K562 (cell line): Measurements from ENCODE around the gene PCDH9. TPM values are rescaled to one million over a fixed set of nuclear protein-coding genes. Genes with fewer than 3 reads are reported as not detected.

Experiments
- ATAC-seq: fragments of 200-7000 bp; cut with Tn5 transposase; 3 replicates; pipeline ENCODE4 v1.9.1; 2020; ENCODE audit warnings: moderate library complexity
- BruUV-seq: library from RNA; stranded (reverse); fragments of 400-500 nt; replicated peaks from 2 replicates; lab custom pipeline; 2021; lab: Mats Ljungman, UMichigan
- CTCF ChIA-PET: fragments of 300-600 bp; formaldehyde crosslinking; extraction: SDS; loops from one replicate; lab custom pipeline; 2021; ENCODE audit warnings: low intra/inter-chr PET ratio; lab: Yijun Ruan, JAX
- POLR2A ChIA-PET: fragments of 300-600, 350-650 bp; sonication (Branson Sonifier 250); formaldehyde crosslinking; extraction: SDS; loops from one replicate; lab custom pipeline; 2021; ENCODE audit warnings: antibody characterized with exemption, inconsistent platforms; lab: Yijun Ruan, JAX
- DNase-seq, 4 experiments: peaks; one replicate each; pipeline versions ENCODE4 v3.0.0 to v3.0.0-alpha.2; 2011 to 2018; ENCODE audit warnings: low spot score in 3 of 4, mixed read lengths in 3 of 4; ENCODE audit errors: extremely low read depth in 1 of 4
- FAIRE-seq: peaks from 2 replicates; lab custom pipeline; 2011; peaks lifted over from hg19 to GRCh38; lab: Jason Lieb, UNC
- H2AFZ ChIP-seq: 2 replicates; pipeline ENCODE4 v1.6.0; 2011; ENCODE audit warnings: low read depth, low read length, control low read depth, inconsistent platforms
- H3K27ac ChIP-seq: fragments of 200-600 bp; 3 replicates; pipeline ENCODE4 v1.8.0; 2011; ENCODE audit warnings: low read depth, mild to moderate bottlenecking, control low read depth, inconsistent platforms, low read length, moderate library complexity, mixed read lengths; ENCODE audit errors: extremely low read depth
- H3K27me3 ChIP-seq, 2 experiments: fragments of 300-600 bp in 1 of 2; 2 replicates in 1 of 2; 3 replicates in 1 of 2; pipeline versions ENCODE4 v1.6.0 to v1.8.0; 2011; ENCODE audit warnings: inconsistent platforms in 2 of 2, low read length in 2 of 2, mild to moderate bottlenecking in 1 of 2, mixed read lengths in 1 of 2, moderate library complexity in 1 of 2; ENCODE audit not compliant: control insufficient read depth in 2 of 2, insufficient read depth in 2 of 2
- H3K36me3 ChIP-seq: fragments of 300-600 bp; 3 replicates; pipeline ENCODE4 v1.8.0; 2011; ENCODE audit warnings: mild to moderate bottlenecking, low read length, inconsistent platforms; ENCODE audit not compliant: control insufficient read depth, insufficient read depth
- H3K4me1 ChIP-seq, 2 experiments: fragments of 200-600 bp in 1 of 2; replicated peaks in 1 of 2; 2 replicates in 1 of 2; 3 replicates in 1 of 2; pipeline versions ENCODE4 v1.5.1 to v1.8.0; 2011; ENCODE audit warnings: inconsistent platforms in 2 of 2, low read length in 2 of 2, mild to moderate bottlenecking in 1 of 2, mixed read lengths in 1 of 2, moderate library complexity in 1 of 2; ENCODE audit not compliant: control insufficient read depth in 2 of 2, insufficient read depth in 2 of 2
- H3K4me2 ChIP-seq: 2 replicates; pipeline ENCODE4 v1.6.1; 2011; ENCODE audit warnings: low read length, control low read depth, inconsistent platforms, mixed read lengths; ENCODE audit not compliant: insufficient read depth
- H3K4me3 ChIP-seq: fragments of 200-600 bp; sonication (generic), shearing (Covaris generic); 2 replicates; pipeline ENCODE4 v1.5.1; 2016; ENCODE audit warnings: control low read depth, inconsistent platforms
- H3K79me2 ChIP-seq: fragments of 200-600 bp; 3 replicates; pipeline ENCODE4 v1.8.0; 2011; ENCODE audit warnings: low read length, inconsistent platforms; ENCODE audit not compliant: control insufficient read depth, insufficient read depth
- H3K9ac ChIP-seq, 2 experiments: 2 replicates each; pipeline versions ENCODE4 v1.6.0 to v1.6.1; 2011; ENCODE audit warnings: low read depth in 2 of 2, low read length in 2 of 2, control low read depth in 1 of 2, inconsistent platforms in 1 of 2, mild to moderate bottlenecking in 1 of 2, mixed read lengths in 1 of 2; ENCODE audit not compliant: insufficient read depth in 1 of 2
- H3K9me1 ChIP-seq: one replicate; pipeline ENCODE4 v1.6.0; 2011; ENCODE audit warnings: inconsistent platforms, mild to moderate bottlenecking, low read length, moderate library complexity; ENCODE audit not compliant: control insufficient read depth, insufficient read depth
- H3K9me3 ChIP-seq: replicated peaks from 2 replicates; pipeline ENCODE4 v1.5.1; 2011; ENCODE audit warnings: low read depth, low read length, inconsistent platforms; ENCODE audit not compliant: control insufficient read depth, insufficient read depth
- H4K20me1 ChIP-seq: replicated peaks from 2 replicates; pipeline ENCODE4 v1.6.1; 2011; ENCODE audit warnings: low read length, inconsistent platforms, mixed read lengths; ENCODE audit not compliant: control insufficient read depth, insufficient read depth
- ATF2 ChIP-seq: sonication (generic); formaldehyde crosslinking; IDR thresholded peaks from 2 replicates; pipeline ENCODE4 v1.8.1; 2022; ENCODE audit warnings: missing genetic modification reagents
- HCFC1 ChIP-seq: IDR thresholded peaks from 2 replicates; pipeline ENCODE4 v1.6.1; 2012; ENCODE audit warnings: low read depth, low read length, improper control_type of control experiment
- JUN ChIP-seq, 2 experiments: sonication (generic) in 1 of 2; formaldehyde crosslinking in 1 of 2; IDR thresholded peaks; 2 replicates each; pipeline versions ENCODE4 v1.6.1 to v1.8.0; 2012 to 2022; ENCODE audit warnings: borderline replicate concordance in 2 of 2, mild to moderate bottlenecking in 2 of 2, improper control_type of control experiment in 1 of 2, low read depth in 1 of 2, low read length in 1 of 2, missing genetic modification reagents in 1 of 2
- POLR3G ChIP-seq: IDR thresholded peaks from 2 replicates; pipeline ENCODE4 v1.6.1; 2011; ENCODE audit not compliant: insufficient read length, insufficient replicate concordance; ENCODE audit errors: extremely low read depth
- RBM39 ChIP-seq: fragments of 200-400 bp; formaldehyde crosslinking; optimal IDR thresholded peaks from 2 replicates; pipeline ENCODE3; 2018; ENCODE audit warnings: low read depth, low read length
- TAF1 ChIP-seq: IDR thresholded peaks from 2 replicates; pipeline ENCODE4 v1.6.1; 2011; ENCODE audit warnings: mild to moderate bottlenecking, low read length, moderate library complexity; ENCODE audit not compliant: insufficient read depth, control insufficient read depth, severe bottlenecking; ENCODE audit errors: extremely low read depth
- U2AF2 ChIP-seq: fragments of 200-400 bp; formaldehyde crosslinking; optimal IDR thresholded peaks from 2 replicates; pipeline ENCODE3; 2017; ENCODE audit warnings: low read depth, mild to moderate bottlenecking, low read length
- XRCC3 ChIP-seq: fragments of 450-650 bp; IDR thresholded peaks from 2 replicates; pipeline ENCODE4 v1.6.1; 2017; ENCODE audit warnings: mild to moderate bottlenecking, moderate library complexity
- XRCC5 ChIP-seq: fragments of 200-400 bp; formaldehyde crosslinking; IDR thresholded peaks from 2 replicates; pipeline ENCODE4 v1.6.1; 2017; ENCODE audit warnings: low read depth, mild to moderate bottlenecking, low read length
- ZBTB2 ChIP-seq: fragments of 450-650 bp; IDR thresholded peaks from 2 replicates; pipeline ENCODE4 v1.6.1; 2016; ENCODE audit warnings: antibody characterized with exemption
- ZHX1 ChIP-seq: fragments of 150-350 bp; conservative IDR thresholded peaks from 2 replicates; pipeline ENCODE4 v1.6.1; 2014; ENCODE audit warnings: low read length
- ZNF311 ChIP-seq: fragments of 250-450 bp; sonication (Bioruptor Pico); IDR thresholded peaks from 2 replicates; pipeline ENCODE4 v1.4.0; 2020; ENCODE audit warnings: mild to moderate bottlenecking, moderate library complexity
- WGBS: fragments of 100-300 bp; shearing (Covaris generic); methylation state at CpG from one replicate; pipeline ENCODE4 v1.1.6; 2016; ENCODE audit warnings: low coverage, mixed read lengths; ENCODE audit not compliant: insufficient coverage; ENCODE audit errors: missing lambda C conversion rate; 5-methylcytosine and 5-hydroxymethylcytosine counted together
- in situ Hi-C: fragments of 300-500 bp; cut with MboI; formaldehyde crosslinking; loops from 4 replicates; pipeline ENCODE4 v1.15.0; 2018; ENCODE audit warnings: inconsistent platforms, mixed read lengths
- intact Hi-C: fragments of 100-400 bp; cut with micrococcal nuclease; formaldehyde crosslinking; loops from 2 replicates; pipeline ENCODE4 v1.14.2; 2022
- polyA plus RNA-seq, 8 experiments: library from polyadenylated mRNA; depleted of rRNA in 4 of 8; stranded (reverse) in 5 of 8; unstranded in 3 of 8; fragments of >200 nt; fragmentation: Nextera tagmentation in 2 of 8; fragmentation: Illumina TruSeq in 1 of 8; extraction: Ambion mirVana in 2 of 8; extraction: Trizol in 1 of 8; gene quantifications; 2 replicates each; pipeline versions ENCODE4 v1.2.1 to v1.2.3, GENCODE V29; 2011 to 2014; ENCODE audit warnings: inconsistent platforms in 1 of 8, missing spikeins in 1 of 8
- total RNA-seq, 7 experiments: library from RNA; depleted of rRNA in 6 of 7; stranded (reverse); fragments of >200 nt in 6 of 7; fragmentation: Illumina TruSeq in 2 of 7; extraction: Trizol in 2 of 7; gene quantifications; 2 replicates each; pipeline versions ENCODE4 v1.2.1 to v1.2.3, GENCODE V29; 2011 to 2021; ENCODE audit warnings: low replicate concordance in 1 of 7

Gene PCDH9
- total and polyA plus RNA-seq, 9 of the 15 experiments (the other 6 are each of a cell fraction or from before 2014, with no cell fraction given), result 1.1 to 6.7 (median 4.9) TPM

- Histone ChIP-seq H3K9ac (no peak overlapping the region), H2AFZ (no peak overlapping the region), H3K4me3 (no peak overlapping the region)
- in situ Hi-C loops, result no loop called here
- TF ChIP-seq JUN (IDR thresholded peaks at IDR 0.05; ENCODE audit: borderline replicate concordance, low read depth, low read length), result no peak
- no peak for TF ChIP-seq JUN (CRISPR knock-in tag; IDR thresholded peaks at IDR 0.05; ENCODE audit: borderline replicate concordance)
- TF ChIP-seq XRCC3, result no peak
- TF ChIP-seq ZBTB2, result no peak
- TF ChIP-seq ATF2 (CRISPR knock-in tag), result no peak
- no peak for TF ChIP-seq ZNF311 (CRISPR knock-in tag)
- no peak for TF ChIP-seq XRCC5
- TF ChIP-seq POLR3G, result no peak
- no peak for TF ChIP-seq U2AF2
- TF ChIP-seq TAF1, result no peak
- no peak for TF ChIP-seq HCFC1
- no peak for TF ChIP-seq ZHX1
- TF ChIP-seq RBM39, result no peak
- TF ChIP-seq, all 486 proteins: peak for 0
- ATAC-seq (no peak), DNase-seq (no peak), FAIRE-seq (no peak)
- 22% methylated on average over 4 of the region's 6 CpGs for WGBS
- BruUV-seq, result no TSS peak
- no peaks in the 10 kb centered on the region for H4K20me1 ChIP-seq
- no peak overlapping the region for H3K4me2 ChIP-seq
- POLR2A ChIA-PET, result no interaction called here
- CTCF ChIA-PET, result no interaction called here
- no peaks in the 10 kb centered on the region for H3K36me3 ChIP-seq
- H3K27ac ChIP-seq, result no peak overlapping the region
- intact Hi-C loops, result loop anchor here (10.0 kb wide), 1 partner anchor 732 kb away; no protein-coding TSS in a partner anchor
- H3K4me1 ChIP-seq, result peaks cover 2 to 13% of the 10 kb centered on the region in 2 experiments; a peak in 3 of 5 replicates
- no peaks in the 10 kb centered on the region for H3K79me2 ChIP-seq
- no peaks in the 10 kb centered on the region for H3K27me3 ChIP-seq
- H3K9me3 ChIP-seq, result no peaks in the 10 kb centered on the region
- H3K9me1 ChIP-seq, result no peaks in the 10 kb centered on the region
Observed at GRCh38 chr13:67226696-67227095, 3.4 kb downstream of the PCDH9 start.
